ENCODE data around the gene NEURL1B.

GRCh38 chr5:172729588-172729987 is 88.5 kb downstream of the NEURL1B start:
- TF ChIP-seq CTCF (IDR thresholded peaks at IDR 0.05): no peak
- TF ChIP-seq POLR2A (IDR thresholded peaks at IDR 0.05): no peak
